ENCODE results near the gene IFNL1. TPM values are rescaled to one million over a fixed set of nuclear protein-coding genes. Genes with fewer than 3 reads are reported as not detected.

Gene IFNL1
- total RNA-seq, 4 donors from 2014 or later: not detected

- no peak for TF ChIP-seq CTCF (IDR thresholded peaks at IDR 0.05; ENCODE audit: low read depth)
These were observed 20.6 kb downstream of the IFNL1 start for GRCh38 chr19:39316627-39317321.

DNA sequence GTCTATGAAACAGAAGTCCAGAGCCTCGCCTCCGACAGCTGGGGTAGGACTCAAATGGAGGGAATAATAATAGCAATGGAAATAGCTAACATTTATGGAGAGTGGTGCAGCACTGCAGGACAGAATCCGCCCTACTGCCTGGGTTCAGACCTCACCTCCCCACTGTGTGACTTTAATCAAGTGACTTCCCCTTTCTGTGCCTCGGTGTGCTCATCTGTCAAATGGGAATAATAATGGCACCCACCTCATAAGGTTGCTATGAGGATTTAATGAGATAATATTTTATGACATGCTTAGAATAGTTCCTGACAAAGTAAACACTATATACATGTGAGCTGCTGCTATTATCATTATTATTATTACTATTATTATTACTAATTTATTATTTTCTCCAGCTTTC, 21.3 kb downstream of the IFNL1 start:
- TF ChIP-seq CTCF (IDR thresholded peaks at IDR 0.05; ENCODE audit: low read depth): no peak

DNA sequence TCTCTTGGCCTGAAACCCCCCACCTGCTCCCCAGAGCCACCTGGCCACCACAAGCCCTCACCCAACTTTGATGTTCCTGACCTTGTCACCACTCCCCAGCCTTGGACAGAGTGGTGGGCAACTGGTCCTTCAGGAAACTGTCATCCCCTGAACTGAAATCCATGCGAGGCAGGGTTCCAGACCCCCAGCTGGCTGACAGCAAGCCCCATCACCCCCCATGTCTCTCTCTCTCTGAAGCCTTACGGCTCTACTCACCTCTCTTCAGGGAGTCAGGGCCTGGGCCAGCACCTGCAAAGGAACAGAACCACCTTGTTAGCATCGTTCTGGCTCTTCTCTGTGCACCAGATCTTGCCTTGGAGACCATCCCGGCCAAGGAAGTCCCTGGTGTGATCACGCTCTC, 21.9 kb downstream of the IFNL1 start:
- no peak for TF ChIP-seq CTCF (IDR thresholded peaks at IDR 0.05; ENCODE audit: low read depth)

- no peak for TF ChIP-seq CTCF (IDR thresholded peaks at IDR 0.05; ENCODE audit: low read depth)
These were observed 22.5 kb downstream of the IFNL1 start for GRCh38 chr19:39318690-39319089.

- TF ChIP-seq CTCF (IDR thresholded peaks at IDR 0.05; ENCODE audit: low read depth): no peak
These were observed 23.1 kb downstream of the IFNL1 start for GRCh38 chr19:39319098-39319891.

- TF ChIP-seq CTCF (IDR thresholded peaks at IDR 0.05; ENCODE audit: low read depth): no peak
These were observed 23.7 kb downstream of the IFNL1 start for GRCh38 chr19:39319892-39320248.

DNA sequence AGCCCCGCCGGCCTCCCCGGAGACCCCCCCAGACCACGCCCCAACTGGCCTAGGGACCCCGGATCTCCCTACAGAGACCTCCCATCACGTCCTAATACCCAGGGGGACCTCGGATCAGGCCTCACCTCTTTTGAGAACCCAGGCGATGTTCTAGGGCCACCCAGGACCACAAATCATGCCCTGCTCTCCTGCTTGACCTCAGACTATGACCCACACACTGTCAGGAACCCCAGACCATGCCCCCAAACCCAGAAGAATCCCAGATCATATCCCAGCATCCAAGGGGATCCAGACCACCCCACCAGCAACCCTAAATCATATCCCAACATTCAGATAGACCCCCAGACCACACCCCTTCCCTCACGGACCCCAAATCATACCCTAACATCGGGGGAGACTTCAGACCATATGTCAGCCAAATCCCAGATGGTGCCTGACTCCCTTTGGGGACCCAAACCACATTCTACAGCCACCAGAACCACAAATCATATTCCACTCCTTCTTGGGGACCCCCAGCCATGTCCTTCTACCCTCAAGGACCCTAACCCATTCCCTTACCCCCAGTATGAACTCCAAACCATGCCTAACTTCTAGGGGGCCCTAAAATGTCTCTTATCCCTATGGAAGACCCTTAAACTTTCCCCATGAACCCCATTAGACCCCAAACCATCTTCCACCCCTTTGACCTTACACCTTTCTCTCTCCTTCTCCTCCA, 25.1 kb downstream of the IFNL1 start:
- no peak for TF ChIP-seq CTCF (IDR thresholded peaks at IDR 0.05; ENCODE audit: low read depth)

Data from subcutaneous adipose tissue (tissue), 4 donors.